B cell (primary cell): ENCODE results near the gene DGAT2. TPM values are rescaled to one million over a fixed set of nuclear protein-coding genes. Genes with fewer than 3 reads are reported as not detected.

Experiments
- ATAC-seq: fragments of 200-7000 bp; cut with Tn5 transposase; one replicate; pipeline ENCODE4 v1.10.0; 2021; ENCODE audit warnings: low read depth, mild to moderate bottlenecking, moderate number of reproducible peaks, moderate library complexity
- CTCF ChIA-PET: fragments of 350-600 bp; sonication (Branson Sonifier 250); formaldehyde crosslinking; loops from one replicate; lab custom pipeline; 2021; ENCODE audit warnings: antibody characterized with exemption, inconsistent platforms; lab: Charles Lee
- POLR2A ChIA-PET: fragments of 350-600 bp; sonication (Branson Sonifier 250); formaldehyde crosslinking; loops from one replicate; lab custom pipeline; 2021; ENCODE audit warnings: antibody characterized with exemption; lab: Charles Lee
- DNase-seq: peaks from one replicate; pipeline ENCODE4 v3.0.0; 2013
- H2AFZ ChIP-seq: 2 replicates; pipeline ENCODE4 v1.6.1; 2012; ENCODE audit warnings: mild to moderate bottlenecking, low read depth, low read length; ENCODE audit not compliant: insufficient read depth, poor library complexity, severe bottlenecking
- H3K27ac ChIP-seq, 2 donors: 1 replicate in 1 of 2; 2 replicates in 1 of 2; pipeline ENCODE4 v1.5.1; 2012 to 2013; ENCODE audit warnings: low read length in 2 of 2, mild to moderate bottlenecking in 2 of 2, moderate library complexity in 1 of 2
- H3K27me3 ChIP-seq, 4 experiments: fragments of 200-600 bp in 1 of 4; sonication (generic) in 1 of 4; replicated peaks in 1 of 4; 1 replicate in 2 of 4; 2 replicates in 2 of 4; pipeline versions ENCODE4 v1.6.1 to v1.7.0; 2013 to 2016; ENCODE audit warnings: low read length in 3 of 4, mild to moderate bottlenecking in 2 of 4, mixed read lengths in 1 of 4, moderate library complexity in 1 of 4; ENCODE audit not compliant: insufficient read depth in 4 of 4, control insufficient read depth in 3 of 4; ENCODE audit errors: control extremely low read depth in 1 of 4
- H3K36me3 ChIP-seq, 2 experiments: replicated peaks in 1 of 2; 1 replicate in 1 of 2; 2 replicates in 1 of 2; pipeline versions ENCODE4 v1.6.1 to v1.7.1; 2013; ENCODE audit warnings: low read length in 1 of 2; ENCODE audit not compliant: insufficient read depth in 2 of 2, control insufficient read depth in 1 of 2; ENCODE audit errors: control extremely low read depth in 1 of 2, extremely low read depth in 1 of 2
- H3K4me1 ChIP-seq, 2 donors: fragments of 200-600 bp in 1 of 2; sonication (generic) in 1 of 2; 1 replicate in 1 of 2; 2 replicates in 1 of 2; pipeline versions ENCODE4 v1.5.1 to v1.6.1; 2013 to 2017; ENCODE audit warnings: low read length in 2 of 2; ENCODE audit not compliant: control insufficient read depth in 2 of 2, insufficient read depth in 2 of 2
- H3K4me2 ChIP-seq: replicated peaks from 2 replicates; pipeline ENCODE3; 2012; ENCODE audit warnings: mild to moderate bottlenecking, low read depth, low read length; ENCODE audit not compliant: poor library complexity, severe bottlenecking
- H3K4me3 ChIP-seq, 5 experiments: fragments of 200-600 bp in 1 of 5; sonication (generic) in 1 of 5; 1 replicate in 3 of 5; 2 replicates in 2 of 5; pipeline versions ENCODE4 v1.5.1 to v1.7.0; 2011 to 2016; ENCODE audit warnings: low read length in 4 of 5, mild to moderate bottlenecking in 4 of 5, low read depth in 2 of 5, control low read depth in 1 of 5, moderate library complexity in 1 of 5; ENCODE audit not compliant: insufficient read depth in 1 of 5; ENCODE audit errors: control extremely low read depth in 1 of 5, extremely low read depth in 1 of 5
- H3K79me2 ChIP-seq: fragments of 200-600 bp; sonication (generic); one replicate; pipeline ENCODE4 v1.6.0; 2016; ENCODE audit warnings: low read length; ENCODE audit not compliant: control insufficient read depth, insufficient read depth
- H3K9ac ChIP-seq: fragments of 200-600 bp; sonication (generic); 2 replicates; pipeline ENCODE4 v1.6.1; 2017; ENCODE audit warnings: mild to moderate bottlenecking, low read length, moderate library complexity
- H3K9me3 ChIP-seq, 3 donors: one replicate each; pipeline versions ENCODE4 v1.6.1 to v1.7.1; 2013; ENCODE audit warnings: low read length in 2 of 3; ENCODE audit not compliant: control insufficient read depth in 2 of 3, insufficient read depth in 1 of 3; ENCODE audit errors: control extremely low read depth in 1 of 3
- H4K20me1 ChIP-seq: 2 replicates; pipeline ENCODE4 v1.6.0; 2012; ENCODE audit warnings: mild to moderate bottlenecking, low read length; ENCODE audit not compliant: insufficient read depth, control insufficient read depth, poor library complexity, severe bottlenecking
- H3K27ac Mint-ChIP-seq: one replicate; pipeline ENCODE4 v1.8.0; 2021; ENCODE audit warnings: mixed read lengths
- H3K27me3 Mint-ChIP-seq: one replicate; pipeline ENCODE4 v1.8.0; 2021; ENCODE audit warnings: mixed read lengths
- H3K4me1 Mint-ChIP-seq: one replicate; pipeline ENCODE4 v1.8.0; 2021; ENCODE audit warnings: mixed read lengths
- H3K4me3 Mint-ChIP-seq: one replicate; pipeline ENCODE4 v1.8.0; 2021; ENCODE audit warnings: mixed read lengths
- H3K9me3 Mint-ChIP-seq: one replicate; pipeline ENCODE4 v1.8.0; 2022; ENCODE audit warnings: mixed read lengths; ENCODE audit not compliant: insufficient read depth
- EZH2 ChIP-seq: IDR thresholded peaks from 2 replicates; pipeline ENCODE4 v1.6.1; 2012; ENCODE audit warnings: borderline replicate concordance, low read depth, mild to moderate bottlenecking, moderate library complexity, low read length; ENCODE audit not compliant: insufficient read depth, poor library complexity, severe bottlenecking
- WGBS: methylation state at CpG from one replicate; pipeline ENCODE4 v1.1.5; 2013; ENCODE audit warnings: missing lambda C conversion rate; ENCODE audit not compliant: insufficient coverage; 5-methylcytosine and 5-hydroxymethylcytosine counted together
- intact Hi-C: fragments of 100-400 bp; cut with micrococcal nuclease; formaldehyde crosslinking; loops from one replicate; pipeline ENCODE4 v1.10.0; 2022
- polyA plus RNA-seq: library from polyadenylated mRNA; depleted of rRNA; stranded (reverse); fragments of >200 nt; gene quantifications from 2 replicates; pipeline ENCODE4 v1.2.3, GENCODE V29; 2012
- total RNA-seq, 2 donors: library from RNA; stranded (reverse); fragments of 120-200 nt in 1 of 2; gene quantifications; 1 replicate in 1 of 2; 2 replicates in 1 of 2; pipeline versions ENCODE4 v1.2.3 to v1.2.4, GENCODE V29; 2013 to 2022
- TF ChIP-seq, protein P1 (sequence below): fragments of 200-600 bp; IDR thresholded peaks from one replicate; pipeline ENCODE4 v1.8.0; 2022; ENCODE audit warnings: antibody characterized with exemption, mild to moderate bottlenecking

The DGAT2 gene
- total and polyA plus RNA-seq, 2 donors (not counting 1 experiment from before 2014, with no cell fraction given): 5.8 to 6.5 TPM

DNA sequence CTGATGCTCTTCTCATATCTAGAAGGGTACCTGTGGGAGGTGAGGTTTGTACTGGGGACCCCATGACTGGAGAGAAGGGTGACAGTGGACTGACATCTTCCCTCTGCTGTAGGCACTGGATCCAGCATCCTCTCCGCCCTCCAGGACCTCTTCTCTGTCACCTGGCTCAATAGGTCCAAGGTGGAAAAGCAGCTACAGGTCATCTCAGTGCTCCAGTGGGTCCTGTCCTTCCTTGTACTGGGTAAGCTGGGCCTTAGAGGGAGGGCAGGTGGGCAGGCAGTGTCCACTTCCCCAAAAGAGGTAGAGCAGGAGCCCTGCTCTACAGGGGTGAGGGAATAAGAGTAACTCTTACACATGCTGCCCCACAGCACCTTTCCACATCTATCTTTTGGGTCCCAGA lies 15.9 kb downstream of the DGAT2 start:
- ChIA-PET CTCF (interaction anchor here (1.4 kb wide), 1 partner anchor 9 kb away, joined by 4 read pairs; no protein-coding TSS in a partner anchor), POLR2A (no interaction called here)
- Histone ChIP-seq H2AFZ (no peak overlapping the region), H3K79me2 (no peaks in the 10 kb centered on the region), H3K4me1 (peaks cover 8 to 9% of the 10 kb centered on the region in 2 donors), H3K9ac (no peak overlapping the region), H3K27me3 (no peaks in the 10 kb centered on the region), H3K27ac (no peak overlapping the region), H4K20me1 (no peaks in the 10 kb centered on the region), H3K9me3 (no peaks in the 10 kb centered on the region), H3K4me3 (no peak overlapping the region), H3K36me3 (peaks cover 0 to 12% of the 10 kb centered on the region in 2 experiments), H3K4me2 (no peak overlapping the region)
- ATAC-seq (no peak), DNase-seq (no peak)
- no peak overlapping the region for H3K4me3 Mint-ChIP-seq
- no peak overlapping the region for H3K27ac Mint-ChIP-seq
- WGBS: 100% methylated on average over 1 of the region's 1 CpG
- intact Hi-C loops: no loop called here
- no peaks in the 10 kb centered on the region for H3K9me3 Mint-ChIP-seq
- peaks cover 14% of the 10 kb centered on the region for H3K4me1 Mint-ChIP-seq
- TF ChIP-seq, protein P1, sequence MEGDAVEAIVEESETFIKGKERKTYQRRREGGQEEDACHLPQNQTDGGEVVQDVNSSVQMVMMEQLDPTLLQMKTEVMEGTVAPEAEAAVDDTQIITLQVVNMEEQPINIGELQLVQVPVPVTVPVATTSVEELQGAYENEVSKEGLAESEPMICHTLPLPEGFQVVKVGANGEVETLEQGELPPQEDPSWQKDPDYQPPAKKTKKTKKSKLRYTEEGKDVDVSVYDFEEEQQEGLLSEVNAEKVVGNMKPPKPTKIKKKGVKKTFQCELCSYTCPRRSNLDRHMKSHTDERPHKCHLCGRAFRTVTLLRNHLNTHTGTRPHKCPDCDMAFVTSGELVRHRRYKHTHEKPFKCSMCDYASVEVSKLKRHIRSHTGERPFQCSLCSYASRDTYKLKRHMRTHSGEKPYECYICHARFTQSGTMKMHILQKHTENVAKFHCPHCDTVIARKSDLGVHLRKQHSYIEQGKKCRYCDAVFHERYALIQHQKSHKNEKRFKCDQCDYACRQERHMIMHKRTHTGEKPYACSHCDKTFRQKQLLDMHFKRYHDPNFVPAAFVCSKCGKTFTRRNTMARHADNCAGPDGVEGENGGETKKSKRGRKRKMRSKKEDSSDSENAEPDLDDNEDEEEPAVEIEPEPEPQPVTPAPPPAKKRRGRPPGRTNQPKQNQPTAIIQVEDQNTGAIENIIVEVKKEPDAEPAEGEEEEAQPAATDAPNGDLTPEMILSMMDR: no peak
- no peak for TF ChIP-seq EZH2
- no peaks in the 10 kb centered on the region for H3K27me3 Mint-ChIP-seq

DNA sequence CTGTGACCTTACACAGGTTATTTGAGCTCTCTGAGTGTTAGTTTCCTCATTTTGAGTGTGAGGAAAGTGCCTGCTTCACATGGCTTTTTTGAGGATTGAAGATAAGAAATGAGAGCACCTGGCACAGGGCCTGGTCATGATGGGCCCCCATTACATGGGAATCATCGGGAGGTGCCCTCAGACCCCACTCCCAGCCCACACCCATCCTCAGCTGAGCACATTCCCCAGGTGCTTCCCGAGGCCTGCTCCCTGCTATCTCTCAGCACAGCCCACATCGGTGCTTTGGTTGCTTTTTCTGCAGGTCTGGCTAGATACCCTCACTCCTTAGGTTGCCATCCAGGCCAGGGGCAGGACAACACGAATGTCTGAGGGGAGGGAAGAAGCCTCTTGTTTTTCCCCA lies 16.6 kb downstream of the DGAT2 start:
- no peaks in the 10 kb centered on the region for H3K27me3 Mint-ChIP-seq
- DNase-seq: no peak
- POLR2A ChIA-PET: interaction anchor here (0.6 kb wide), 1 partner anchor 33 kb away, joined by 3 read pairs; no protein-coding TSS in a partner anchor
- Histone ChIP-seq H3K79me2 (no peaks in the 10 kb centered on the region), H3K4me3 (no peak overlapping the region), H3K4me1 (peaks cover 2 to 3% of the 10 kb centered on the region in 2 donors), H4K20me1 (no peaks in the 10 kb centered on the region), H2AFZ (no peak overlapping the region), H3K36me3 (peaks cover 0 to 12% of the 10 kb centered on the region in 2 experiments), H3K27ac (no peak overlapping the region), H3K27me3 (no peaks in the 10 kb centered on the region), H3K9ac (no peak overlapping the region), H3K4me2 (no peak overlapping the region), H3K9me3 (no peaks in the 10 kb centered on the region)
- CTCF ChIA-PET: interaction anchor here (1.4 kb wide), 1 partner anchor 10 kb away, joined by 4 read pairs; no protein-coding TSS in a partner anchor
- H3K9me3 Mint-ChIP-seq: no peaks in the 10 kb centered on the region
- no peak overlapping the region for H3K27ac Mint-ChIP-seq
- intact Hi-C loops: no loop called here
- no peak for ATAC-seq
- 98% methylated on average over 4 of the region's 4 CpGs for WGBS
- H3K4me1 Mint-ChIP-seq: peaks cover 7% of the 10 kb centered on the region
- no peak overlapping the region for H3K4me3 Mint-ChIP-seq
- TF ChIP-seq EZH2: no peak
- TF ChIP-seq, protein P1: no peak
